ENCODE data around the gene CIDEC.

DNA sequence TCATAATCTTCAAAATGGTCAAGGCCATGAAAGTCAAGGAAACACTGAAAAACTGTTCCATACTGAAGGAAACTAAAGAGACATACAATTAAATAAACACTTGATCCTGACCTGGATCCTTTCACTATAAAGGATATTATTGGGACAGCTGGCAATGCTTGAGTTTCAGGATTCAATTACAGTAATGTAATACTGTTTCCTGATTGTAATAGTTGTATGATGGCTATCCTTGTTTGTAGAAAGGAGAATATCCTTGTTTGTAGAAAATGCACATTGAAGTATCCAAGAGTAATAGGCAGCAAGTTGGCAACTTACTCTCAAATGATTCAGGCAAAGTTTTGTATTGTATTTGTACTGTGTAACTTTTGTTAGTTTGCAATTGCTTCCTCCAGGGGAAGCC is 4.6 kb downstream of the CIDEC start:
- TF ChIP-seq ZNF76 (tag by site-specific recombination; IDR thresholded peaks at IDR 0.05; ENCODE audit: borderline replicate concordance, low read depth) (no peak), ZNF292 (tag by site-specific recombination; IDR thresholded peaks at IDR 0.05; ENCODE audit: borderline replicate concordance, low read depth) (no peak), ZNF221 (tag by site-specific recombination; IDR thresholded peaks at IDR 0.05; ENCODE audit: borderline replicate concordance) (no peak), ZNF121 (tag by site-specific recombination; IDR thresholded peaks at IDR 0.05) (no peak)
- TF ChIP-seq, protein P1, sequence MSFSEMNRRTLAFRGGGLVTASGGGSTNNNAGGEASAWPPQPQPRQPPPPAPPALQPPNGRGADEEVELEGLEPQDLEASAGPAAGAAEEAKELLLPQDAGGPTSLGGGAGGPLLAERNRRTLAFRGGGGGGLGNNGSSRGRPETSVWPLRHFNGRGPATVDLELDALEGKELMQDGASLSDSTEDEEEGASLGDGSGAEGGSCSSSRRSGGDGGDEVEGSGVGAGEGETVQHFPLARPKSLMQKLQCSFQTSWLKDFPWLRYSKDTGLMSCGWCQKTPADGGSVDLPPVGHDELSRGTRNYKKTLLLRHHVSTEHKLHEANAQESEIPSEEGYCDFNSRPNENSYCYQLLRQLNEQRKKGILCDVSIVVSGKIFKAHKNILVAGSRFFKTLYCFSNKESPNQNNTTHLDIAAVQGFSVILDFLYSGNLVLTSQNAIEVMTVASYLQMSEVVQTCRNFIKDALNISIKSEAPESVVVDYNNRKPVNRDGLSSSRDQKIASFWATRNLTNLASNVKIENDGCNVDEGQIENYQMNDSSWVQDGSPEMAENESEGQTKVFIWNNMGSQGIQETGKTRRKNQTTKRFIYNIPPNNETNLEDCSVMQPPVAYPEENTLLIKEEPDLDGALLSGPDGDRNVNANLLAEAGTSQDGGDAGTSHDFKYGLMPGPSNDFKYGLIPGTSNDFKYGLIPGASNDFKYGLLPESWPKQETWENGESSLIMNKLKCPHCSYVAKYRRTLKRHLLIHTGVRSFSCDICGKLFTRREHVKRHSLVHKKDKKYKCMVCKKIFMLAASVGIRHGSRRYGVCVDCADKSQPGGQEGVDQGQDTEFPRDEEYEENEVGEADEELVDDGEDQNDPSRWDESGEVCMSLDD (tag by site-specific recombination; IDR thresholded peaks at IDR 0.05) = no peak
- TF ChIP-seq, protein P2, sequence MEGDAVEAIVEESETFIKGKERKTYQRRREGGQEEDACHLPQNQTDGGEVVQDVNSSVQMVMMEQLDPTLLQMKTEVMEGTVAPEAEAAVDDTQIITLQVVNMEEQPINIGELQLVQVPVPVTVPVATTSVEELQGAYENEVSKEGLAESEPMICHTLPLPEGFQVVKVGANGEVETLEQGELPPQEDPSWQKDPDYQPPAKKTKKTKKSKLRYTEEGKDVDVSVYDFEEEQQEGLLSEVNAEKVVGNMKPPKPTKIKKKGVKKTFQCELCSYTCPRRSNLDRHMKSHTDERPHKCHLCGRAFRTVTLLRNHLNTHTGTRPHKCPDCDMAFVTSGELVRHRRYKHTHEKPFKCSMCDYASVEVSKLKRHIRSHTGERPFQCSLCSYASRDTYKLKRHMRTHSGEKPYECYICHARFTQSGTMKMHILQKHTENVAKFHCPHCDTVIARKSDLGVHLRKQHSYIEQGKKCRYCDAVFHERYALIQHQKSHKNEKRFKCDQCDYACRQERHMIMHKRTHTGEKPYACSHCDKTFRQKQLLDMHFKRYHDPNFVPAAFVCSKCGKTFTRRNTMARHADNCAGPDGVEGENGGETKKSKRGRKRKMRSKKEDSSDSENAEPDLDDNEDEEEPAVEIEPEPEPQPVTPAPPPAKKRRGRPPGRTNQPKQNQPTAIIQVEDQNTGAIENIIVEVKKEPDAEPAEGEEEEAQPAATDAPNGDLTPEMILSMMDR (tag by site-specific recombination; IDR thresholded peaks at IDR 0.05) = no peak
